SU-DHL-6 (cell line): ENCODE results near the gene PRKCZ.

Source experiments
- H2AFZ ChIP-seq: fragments of 200-600 bp; sonication (generic); 2 replicates; pipeline ENCODE4 v1.6.1; 2014; ENCODE audit warnings: low read depth, mild to moderate bottlenecking, moderate library complexity, mixed read lengths, antibody characterized with exemption, low read length; ENCODE audit not compliant: severe bottlenecking
- H3F3A ChIP-seq: fragments of 200-600 bp; shearing (Covaris generic); 2 replicates; pipeline ENCODE4 v1.6.0; 2016; ENCODE audit warnings: antibody characterized with exemption, mild to moderate bottlenecking; ENCODE audit not compliant: insufficient read depth
- H3K27ac ChIP-seq: fragments of 200-600 bp; sonication (generic); 2 replicates; pipeline ENCODE4 v1.5.1; 2016; ENCODE audit warnings: low read depth, mild to moderate bottlenecking, low read length, moderate library complexity, mixed read lengths
- H3K27me3 ChIP-seq: fragments of 200-600 bp; sonication (generic), shearing (Covaris generic); 2 replicates; pipeline ENCODE4 v1.6.0; 2014; ENCODE audit warnings: mild to moderate bottlenecking, low read length
- H3K36me3 ChIP-seq: fragments of 200-600 bp; sonication (generic); 2 replicates; pipeline ENCODE4 v1.6.1; 2014; ENCODE audit warnings: mild to moderate bottlenecking, low read length, mixed read lengths
- H3K4me2 ChIP-seq: fragments of 300-600, 200-600 bp; shearing (Covaris generic), sonication (generic); 2 replicates; pipeline ENCODE4 v1.6.0; 2014; ENCODE audit warnings: low read length, low read depth, mild to moderate bottlenecking; ENCODE audit not compliant: poor library complexity, severe bottlenecking
- H3K4me3 ChIP-seq: fragments of 200-600 bp; sonication (generic); 2 replicates; pipeline ENCODE4 v1.5.1; 2014; ENCODE audit warnings: antibody characterized with exemption, low read length, mild to moderate bottlenecking, mixed read lengths; ENCODE audit not compliant: insufficient read depth, poor library complexity, severe bottlenecking
- H3K79me2 ChIP-seq: fragments of 200-600 bp; sonication (generic); 2 replicates; pipeline ENCODE4 v1.6.1; 2014; ENCODE audit warnings: mild to moderate bottlenecking, low read length, moderate library complexity; ENCODE audit not compliant: insufficient read depth
- H3K9ac ChIP-seq: fragments of 200-600 bp; sonication (generic); 2 replicates; pipeline ENCODE4 v1.7.0; 2014; ENCODE audit warnings: mild to moderate bottlenecking, low read length
- H3K9me2 ChIP-seq: fragments of 200-600 bp; sonication (generic); replicated peaks from 2 replicates; pipeline ENCODE4 v1.6.1; 2014; ENCODE audit warnings: low read length; ENCODE audit not compliant: insufficient read depth
- H3K9me3 ChIP-seq: fragments of 200-600 bp; sonication (generic); 2 replicates; pipeline ENCODE4 v1.6.1; 2014; ENCODE audit warnings: low read length, mixed read lengths; ENCODE audit not compliant: insufficient read depth
- H4K20me1 ChIP-seq: fragments of 200-600 bp; sonication (generic); 2 replicates; pipeline ENCODE4 v1.6.1; 2014; ENCODE audit warnings: low read depth, mild to moderate bottlenecking, antibody characterized with exemption, low read length, moderate library complexity, mixed read lengths
- CTCF ChIP-seq: fragments of 200-600 bp; sonication (generic); IDR thresholded peaks from one replicate; pipeline ENCODE4 v1.5.1; 2017; ENCODE audit warnings: antibody characterized with exemption, mild to moderate bottlenecking, low read length, moderate library complexity; ENCODE audit not compliant: insufficient read depth, poor library complexity, severe bottlenecking
- EZH2phosphoT487 ChIP-seq: fragments of 200-600 bp; sonication (generic), shearing (Covaris generic); conservative IDR thresholded peaks from 2 replicates; pipeline ENCODE4 v1.6.1; 2018; ENCODE audit warnings: mild to moderate bottlenecking, antibody characterized with exemption, low read length, moderate library complexity, mixed read lengths

The PRKCZ gene

GRCh38 chr1:2055911-2056575 lies 5.8 kb downstream of the PRKCZ start:
- Histone ChIP-seq H3K27me3 (no peaks in the 10 kb centered on the region), H3K4me3 (no peak overlapping the region), H3K4me2 (no peak overlapping the region), H3K27ac (no peak overlapping the region), H2AFZ (no peak overlapping the region), H3K79me2 (no peaks in the 10 kb centered on the region), H3K9me2 (no peaks in the 10 kb centered on the region), H3K36me3 (no peaks in the 10 kb centered on the region), H3F3A (no peaks in the 10 kb centered on the region), H3K9ac (no peak overlapping the region), H4K20me1 (no peaks in the 10 kb centered on the region), H3K9me3 (no peaks in the 10 kb centered on the region)
- no peak for TF ChIP-seq EZH2phosphoT487

GRCh38 chr1:2056955-2057590 lies 6.9 kb downstream of the PRKCZ start:
- Histone ChIP-seq H3K9me3 (no peaks in the 10 kb centered on the region), H3F3A (no peaks in the 10 kb centered on the region), H3K4me2 (no peak overlapping the region), H3K9ac (no peak overlapping the region), H3K27ac (no peak overlapping the region), H3K36me3 (no peaks in the 10 kb centered on the region), H2AFZ (no peak overlapping the region), H3K79me2 (no peaks in the 10 kb centered on the region), H3K9me2 (no peaks in the 10 kb centered on the region), H3K4me3 (no peak overlapping the region), H4K20me1 (no peaks in the 10 kb centered on the region), H3K27me3 (no peaks in the 10 kb centered on the region)
- no peak for TF ChIP-seq EZH2phosphoT487
- TF ChIP-seq CTCF, result no peak

DNA sequence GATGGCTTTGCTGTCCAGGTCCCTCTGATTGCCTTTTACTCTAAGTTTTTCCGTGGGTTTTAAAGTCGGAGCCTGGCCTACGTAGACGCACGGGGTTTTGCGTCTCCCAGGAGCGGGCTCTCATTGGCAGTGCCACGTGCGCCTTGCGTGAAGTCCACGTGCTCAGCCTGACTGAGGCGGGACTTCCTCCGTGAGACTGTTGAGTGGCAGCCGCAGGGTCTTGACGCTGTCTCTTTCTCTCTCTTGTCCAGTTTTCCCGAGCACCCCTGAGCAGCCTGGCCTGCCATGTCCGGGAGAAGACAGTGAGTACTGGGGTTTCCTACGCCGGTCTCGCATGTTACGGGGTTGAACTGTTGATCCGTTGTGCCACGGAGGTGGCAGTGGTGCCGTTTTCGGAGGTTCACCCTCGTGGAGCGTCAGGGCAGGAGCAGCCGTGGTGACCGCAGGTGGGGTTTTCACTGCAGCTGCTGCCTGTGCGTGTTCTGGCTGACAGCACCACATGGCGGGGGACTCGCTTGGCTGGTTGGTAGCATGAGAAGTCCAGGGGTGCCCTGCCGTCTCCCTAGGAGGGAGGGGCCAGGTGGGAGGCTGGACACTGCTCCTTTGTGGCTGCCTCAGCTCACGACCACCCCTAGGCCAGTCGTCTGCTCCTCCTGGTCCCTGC lies 9.2 kb downstream of the PRKCZ start:
- H3K27me3 ChIP-seq, result no peaks in the 10 kb centered on the region
- H3F3A ChIP-seq, result no peaks in the 10 kb centered on the region
- no peaks in the 10 kb centered on the region for H3K36me3 ChIP-seq
- no peaks in the 10 kb centered on the region for H3K9me2 ChIP-seq
- H3K79me2 ChIP-seq, result no peaks in the 10 kb centered on the region
- no peak overlapping the region for H3K4me3 ChIP-seq
- no peak overlapping the region for H3K4me2 ChIP-seq
- no peak overlapping the region for H3K9ac ChIP-seq
- no peak overlapping the region for H2AFZ ChIP-seq
- 0 out of 2 replicates have a peak, but pooled peaks cover 2% of the 10 kb centered on the region for H3K9me3 ChIP-seq
- no peak overlapping the region for H3K27ac ChIP-seq
- no peaks in the 10 kb centered on the region for H4K20me1 ChIP-seq
- TF ChIP-seq CTCF (no peak), EZH2phosphoT487 (no peak)

GRCh38 chr1:2060072-2060471 lies 9.9 kb downstream of the PRKCZ start:
- H3F3A ChIP-seq, result no peaks in the 10 kb centered on the region
- no peaks in the 10 kb centered on the region for H3K9me2 ChIP-seq
- no peak overlapping the region for H2AFZ ChIP-seq
- TF ChIP-seq CTCF (no peak), EZH2phosphoT487 (no peak)
- H3K4me2 ChIP-seq, result no peak overlapping the region
- H3K36me3 ChIP-seq, result no peaks in the 10 kb centered on the region
- peaks cover 8% of the 10 kb centered on the region; the same call in 1 of the 2 replicates for H3K9me3 ChIP-seq
- no peaks in the 10 kb centered on the region for H3K79me2 ChIP-seq
- no peak overlapping the region for H3K9ac ChIP-seq
- H3K27ac ChIP-seq, result no peak overlapping the region
- H3K4me3 ChIP-seq, result no peak overlapping the region
- H3K27me3 ChIP-seq, result no peaks in the 10 kb centered on the region
- H4K20me1 ChIP-seq, result no peaks in the 10 kb centered on the region
